ENCODE measurements around the gene C12orf42.

- TF ChIP-seq POLR2A (IDR thresholded peaks at IDR 0.05) (no peak), EP300 (IDR thresholded peaks at IDR 0.05) (no peak)
- TF ChIP-seq, protein P1, sequence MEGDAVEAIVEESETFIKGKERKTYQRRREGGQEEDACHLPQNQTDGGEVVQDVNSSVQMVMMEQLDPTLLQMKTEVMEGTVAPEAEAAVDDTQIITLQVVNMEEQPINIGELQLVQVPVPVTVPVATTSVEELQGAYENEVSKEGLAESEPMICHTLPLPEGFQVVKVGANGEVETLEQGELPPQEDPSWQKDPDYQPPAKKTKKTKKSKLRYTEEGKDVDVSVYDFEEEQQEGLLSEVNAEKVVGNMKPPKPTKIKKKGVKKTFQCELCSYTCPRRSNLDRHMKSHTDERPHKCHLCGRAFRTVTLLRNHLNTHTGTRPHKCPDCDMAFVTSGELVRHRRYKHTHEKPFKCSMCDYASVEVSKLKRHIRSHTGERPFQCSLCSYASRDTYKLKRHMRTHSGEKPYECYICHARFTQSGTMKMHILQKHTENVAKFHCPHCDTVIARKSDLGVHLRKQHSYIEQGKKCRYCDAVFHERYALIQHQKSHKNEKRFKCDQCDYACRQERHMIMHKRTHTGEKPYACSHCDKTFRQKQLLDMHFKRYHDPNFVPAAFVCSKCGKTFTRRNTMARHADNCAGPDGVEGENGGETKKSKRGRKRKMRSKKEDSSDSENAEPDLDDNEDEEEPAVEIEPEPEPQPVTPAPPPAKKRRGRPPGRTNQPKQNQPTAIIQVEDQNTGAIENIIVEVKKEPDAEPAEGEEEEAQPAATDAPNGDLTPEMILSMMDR (IDR thresholded peaks at IDR 0.05): no peak
Observed at GRCh38 chr12:103269946-103270345, 225.8 kb downstream of the C12orf42 start.
